Endothelial cell of umbilical vein (primary cell): ENCODE measurements around the gene LYRM4. TPM values are rescaled to one million over a fixed set of nuclear protein-coding genes. Genes with fewer than 3 reads are reported as not detected.

Source experiments
- BruUV-seq: library from RNA; stranded (reverse); fragments of 400-500 nt; replicated peaks from 2 replicates; lab custom pipeline; 2021; lab: Mats Ljungman, UMichigan
- CTCF ChIA-PET: fragments of 300-600, 350-600 bp; sonication (Branson Sonifier 250); formaldehyde crosslinking; loops from one replicate; lab custom pipeline; 2021; ENCODE audit warnings: antibody characterized with exemption, inconsistent platforms; lab: Charles Lee
- POLR2A ChIA-PET: fragments of 300-600, 350-600 bp; sonication (Branson Sonifier 250); formaldehyde crosslinking; loops from one replicate; lab custom pipeline; 2021; ENCODE audit warnings: antibody characterized with exemption, inconsistent platforms; lab: Charles Lee
- DNase-seq: peaks from one replicate; pipeline ENCODE4 v3.0.0-alpha.2; 2011; ENCODE audit warnings: low read depth, low spot score
- FAIRE-seq: peaks from 2 replicates; lab custom pipeline; 2011; peaks lifted over from hg19 to GRCh38; lab: Jason Lieb, UNC
- H2AFZ ChIP-seq: 2 replicates; pipeline ENCODE4 v1.6.0; 2012; ENCODE audit warnings: low read depth, low read length, control low read depth, inconsistent platforms
- H3K27ac ChIP-seq: 2 replicates; pipeline ENCODE4 v1.5.1; 2011; ENCODE audit warnings: low read depth, mild to moderate bottlenecking, control low read depth, low read length, moderate library complexity; ENCODE audit not compliant: insufficient read depth
- H3K27me3 ChIP-seq, 2 experiments: 2 replicates each; pipeline versions ENCODE4 v1.6.0 to v1.6.1; 2011; ENCODE audit warnings: low read length in 2 of 2, mixed read lengths in 1 of 2; ENCODE audit not compliant: control insufficient read depth in 2 of 2, insufficient read depth in 2 of 2
- H3K36me3 ChIP-seq, 2 experiments: 2 replicates in 1 of 2; 3 replicates in 1 of 2; pipeline ENCODE4 v1.5.1; 2011; ENCODE audit warnings: low read length in 2 of 2, mild to moderate bottlenecking in 1 of 2, moderate library complexity in 1 of 2; ENCODE audit not compliant: control insufficient read depth in 2 of 2, insufficient read depth in 2 of 2; ENCODE audit errors: extremely low read depth in 1 of 2
- H3K4me1 ChIP-seq: 3 replicates; pipeline ENCODE4 v1.5.1; 2011; ENCODE audit warnings: mild to moderate bottlenecking, low read length; ENCODE audit not compliant: control insufficient read depth, insufficient read depth; ENCODE audit errors: extremely low read depth
- H3K4me2 ChIP-seq: 2 replicates; pipeline ENCODE4 v1.6.1; 2011; ENCODE audit warnings: low read length, control low read depth, mixed read lengths; ENCODE audit not compliant: insufficient read depth
- H3K4me3 ChIP-seq, 3 experiments: fragments of 200-600 bp in 1 of 3; sonication (generic), shearing (Covaris generic) in 1 of 3; replicated peaks in 1 of 3; 2 replicates each; pipeline ENCODE4 v1.5.1; 2011 to 2016; ENCODE audit warnings: control low read depth in 3 of 3, low read length in 3 of 3, mild to moderate bottlenecking in 2 of 3, inconsistent platforms in 1 of 3, low read depth in 1 of 3, moderate library complexity in 1 of 3; ENCODE audit not compliant: insufficient read depth in 1 of 3
- H3K79me2 ChIP-seq: 2 replicates; pipeline ENCODE4 v1.6.0; 2012; ENCODE audit warnings: low read length, inconsistent platforms; ENCODE audit not compliant: control insufficient read depth, insufficient read depth
- H3K9ac ChIP-seq: replicated peaks from 2 replicates; pipeline ENCODE3; 2011; ENCODE audit warnings: low read length, control low read depth; ENCODE audit not compliant: insufficient read depth; ENCODE audit errors: extremely low read depth
- H3K9me1 ChIP-seq: replicated peaks from 3 replicates; pipeline ENCODE4 v1.6.0; 2011; ENCODE audit warnings: mild to moderate bottlenecking, low read length; ENCODE audit not compliant: control insufficient read depth, insufficient read depth; ENCODE audit errors: extremely low read depth
- H3K9me3 ChIP-seq: replicated peaks from 2 replicates; pipeline ENCODE4 v1.5.1; 2012; ENCODE audit warnings: low read length, inconsistent platforms; ENCODE audit not compliant: control insufficient read depth, insufficient read depth
- H4K20me1 ChIP-seq: replicated peaks from 2 replicates; pipeline ENCODE3; 2011; ENCODE audit warnings: mild to moderate bottlenecking, low read length; ENCODE audit not compliant: control insufficient read depth, insufficient read depth; ENCODE audit errors: extremely low read depth
- CTCF ChIP-seq, 2 donors: IDR thresholded peaks; 1 replicate in 1 of 2; 2 replicates in 1 of 2; pipeline ENCODE4 v1.5.1; 2011; ENCODE audit warnings: low read length in 2 of 2, mild to moderate bottlenecking in 2 of 2, moderate library complexity in 2 of 2, control low read depth in 1 of 2, inconsistent platforms in 1 of 2, low read depth in 1 of 2; ENCODE audit not compliant: insufficient read depth in 1 of 2; ENCODE audit errors: extremely low read depth in 1 of 2
- EZH2 ChIP-seq: IDR thresholded peaks from 2 replicates; pipeline ENCODE4 v1.6.1; 2012; ENCODE audit warnings: borderline replicate concordance, low read depth, mild to moderate bottlenecking, moderate library complexity, low read length, inconsistent platforms; ENCODE audit not compliant: severe bottlenecking
- FOS ChIP-seq: IDR thresholded peaks from 2 replicates; pipeline ENCODE4 v1.6.1; 2011; ENCODE audit warnings: mild to moderate bottlenecking, low read length, moderate library complexity, borderline replicate concordance; ENCODE audit not compliant: insufficient read depth
- GATA2 ChIP-seq: IDR thresholded peaks from 2 replicates; pipeline ENCODE4 v1.7.0; 2011; ENCODE audit warnings: low read depth, mild to moderate bottlenecking, moderate library complexity, mixed read lengths, low read length; ENCODE audit not compliant: insufficient read length, insufficient read depth
- JUN ChIP-seq: IDR thresholded peaks from 2 replicates; pipeline ENCODE4 v1.6.1; 2011; ENCODE audit warnings: borderline replicate concordance, low read depth; ENCODE audit not compliant: insufficient read length, insufficient read depth
- MAX ChIP-seq: IDR thresholded peaks from 2 replicates; pipeline ENCODE4 v1.6.1; 2011; ENCODE audit not compliant: insufficient read depth, insufficient read length
- MYC ChIP-seq: IDR thresholded peaks from one replicate; pipeline ENCODE4 v1.6.1; 2011; ENCODE audit warnings: mild to moderate bottlenecking, low read depth, low read length
- POLR2A ChIP-seq: IDR thresholded peaks from 2 replicates; pipeline ENCODE4 v1.6.1; 2012; ENCODE audit warnings: low read depth, mild to moderate bottlenecking, control low read depth, low read length
- dilution Hi-C: fragments of 300-500 bp; cut with MboI; formaldehyde crosslinking; loops from one replicate; pipeline ENCODE4 v1.15.0; 2019; ENCODE audit warnings: low sequenced_read_pairs; ENCODE audit not compliant: extremely low pct_ligation_motif_present
- intact Hi-C: fragments of 100-400 bp; cut with micrococcal nuclease; formaldehyde crosslinking; loops from one replicate; pipeline ENCODE4 v1.10.0; 2022
- polyA plus RNA-seq, 4 experiments: library from polyadenylated mRNA; depleted of rRNA in 3 of 4; stranded (reverse) in 3 of 4; unstranded in 1 of 4; fragments of >200 nt; gene quantifications; 2 replicates each; pipeline versions ENCODE4 v1.2.1 to v1.2.3, GENCODE V29; 2011 to 2012; ENCODE audit warnings: missing spikeins in 1 of 4
- total RNA-seq: library from RNA; stranded (reverse); gene quantifications from 2 replicates; pipeline ENCODE4 v1.2.3, GENCODE V29; 2021

The LYRM4 gene
- total and polyA plus RNA-seq, 2 donors (not counting 3 experiments of a cell fraction or from before 2014, with no cell fraction given): 39.5 to 44.0 TPM

- FAIRE-seq: peak; percentile 26
- H3K9ac ChIP-seq: peak overlapping the region; percentile 95
- TF ChIP-seq EZH2 (no peak), POLR2A (no peak), FOS (no peak), MAX (no peak)
- H3K79me2 ChIP-seq: peaks cover 26% of the 10 kb centered on the region
- no peak for DNase-seq
- peak overlapping the region; percentile 94 to 98 (median 96) for H3K4me3 ChIP-seq
- POLR2A ChIA-PET: no interaction called here
- no peaks in the 10 kb centered on the region for H3K9me3 ChIP-seq
- peaks cover 0 to 3% of the 10 kb centered on the region in 2 experiments for H3K36me3 ChIP-seq
- H4K20me1 ChIP-seq: no peaks in the 10 kb centered on the region
- H3K4me1 ChIP-seq: peaks cover 9% of the 10 kb centered on the region
- intact Hi-C loops: loop anchor here (1.0 to 5.0 kb wide), 8 partner anchors 31 to 204 kb away; no protein-coding TSS in a partner anchor
- CTCF ChIA-PET: interaction anchor here (1.9 to 3.0 kb wide), 2 partner anchors 118 kb away, joined by 7 to 14 read pairs; no protein-coding TSS in a partner anchor
- peak overlapping the region; percentile 89 for H3K27ac ChIP-seq
- dilution Hi-C loops: no loop called here
- peak overlapping the region; percentile 95 for H3K4me2 ChIP-seq
- H2AFZ ChIP-seq: peak overlapping the region; percentile 80
- BruUV-seq: TSS peak; percentile 77
- H3K9me1 ChIP-seq: no peaks in the 10 kb centered on the region
- no peaks in the 10 kb centered on the region for H3K27me3 ChIP-seq
Measured at GRCh38 chr6:5261545-5262109, 877 bp upstream of the LYRM4 start.

GRCh38 chr6:5260111-5260620, 584 bp downstream of the LYRM4 start:
- Histone ChIP-seq H3K36me3 (peaks cover 0 to 3% of the 10 kb centered on the region in 2 experiments), H2AFZ (peak overlapping the region; percentile 33), H3K4me1 (peaks cover 9% of the 10 kb centered on the region), H3K27me3 (no peaks in the 10 kb centered on the region), H3K4me2 (peak overlapping the region; percentile 96), H3K9me1 (no peaks in the 10 kb centered on the region), H3K4me3 (peak overlapping the region; percentile 83 to 98 (median 94)), H3K79me2 (peaks cover 23% of the 10 kb centered on the region), H4K20me1 (no peaks in the 10 kb centered on the region), H3K9ac (peak overlapping the region; percentile 33), H3K9me3 (no peaks in the 10 kb centered on the region), H3K27ac (peak overlapping the region; percentile 27)
- dilution Hi-C loops: no loop called here
- FAIRE-seq (peak; percentile 85), DNase-seq (peak; percentile 57)
- TF ChIP-seq FOS (no peak), EZH2 (no peak), CTCF (IDR thresholded peaks at IDR 0.05; ENCODE audit: extremely low read depth in 1 of 2, insufficient read depth in 1 of 2, low read depth in 1 of 2, low read length in 2 of 2) (no peak), GATA2 (no peak), JUN (no peak), MAX (no peak), MYC (no peak)
- intact Hi-C loops: loop anchor here (2.0 to 5.0 kb wide), 5 partner anchors 29 to 203 kb away; no protein-coding TSS in a partner anchor
- BruUV-seq: no TSS peak
- POLR2A ChIA-PET: no interaction called here
- CTCF ChIA-PET: interaction anchor here (1.2 to 3.0 kb wide), 3 partner anchors 70 to 120 kb away, joined by 3 to 14 read pairs (median 7); no protein-coding TSS in a partner anchor
